H9 (cell line): ENCODE measurements around the gene COL17A1. TPM values are rescaled to one million over a fixed set of nuclear protein-coding genes. Genes with fewer than 3 reads are reported as not detected.
A peak's percentile ranks its signal among the peaks of the same experiment; 100 is the strongest.

Source experiments
- DNase-seq: peaks from one replicate; pipeline ENCODE4 v3.0.0-alpha.2; 2017
- H2AFZ ChIP-seq: one replicate; pipeline ENCODE4 v1.6.1; 2013; ENCODE audit warnings: mild to moderate bottlenecking, low read length, control low read depth, moderate library complexity
- H2AK5ac ChIP-seq: 2 replicates; pipeline ENCODE4 v1.6.1; 2013; ENCODE audit warnings: low read length, control low read depth, mixed read lengths; ENCODE audit not compliant: insufficient read length
- H2BK120ac ChIP-seq: one replicate; pipeline ENCODE4 v1.6.1; 2013; ENCODE audit warnings: low read depth, mild to moderate bottlenecking, low read length, control low read depth, inconsistent platforms; ENCODE audit not compliant: poor library complexity, severe bottlenecking
- H2BK12ac ChIP-seq: 2 replicates; pipeline ENCODE4 v1.6.1; 2013; ENCODE audit warnings: low read length, control low read depth, mixed read lengths, low read depth; ENCODE audit not compliant: insufficient read length
- H2BK15ac ChIP-seq: 2 replicates; pipeline ENCODE4 v1.6.1; 2013; ENCODE audit warnings: low read depth, low read length, control low read depth
- H2BK20ac ChIP-seq: one replicate; pipeline ENCODE4 v1.6.1; 2013; ENCODE audit warnings: low read depth, mild to moderate bottlenecking, low read length, control low read depth, inconsistent platforms; ENCODE audit not compliant: poor library complexity, severe bottlenecking
- H2BK5ac ChIP-seq: 2 replicates; pipeline ENCODE4 v1.6.1; 2013; ENCODE audit warnings: low read length, control low read depth, mixed read lengths; ENCODE audit not compliant: insufficient read length
- H3K14ac ChIP-seq: 2 replicates; pipeline ENCODE4 v1.6.1; 2013; ENCODE audit warnings: low read length, control low read depth; ENCODE audit not compliant: insufficient read depth
- H3K18ac ChIP-seq: 2 replicates; pipeline ENCODE4 v1.6.1; 2013; ENCODE audit warnings: low read depth, mild to moderate bottlenecking, mixed read lengths, low read length, control low read depth; ENCODE audit not compliant: insufficient read length
- H3K23ac ChIP-seq: 2 replicates; pipeline ENCODE4 v1.6.1; 2013; ENCODE audit warnings: low read length, control low read depth, mixed read lengths, low read depth; ENCODE audit not compliant: insufficient read length
- H3K23me2 ChIP-seq: 2 replicates; pipeline ENCODE4 v1.6.1; 2013; ENCODE audit warnings: low read depth, mild to moderate bottlenecking, mixed read lengths, low read length, control low read depth; ENCODE audit not compliant: insufficient read length, poor library complexity, severe bottlenecking
- H3K27ac ChIP-seq: 2 replicates; pipeline ENCODE4 v1.5.1; 2013; ENCODE audit warnings: low read length, control low read depth, mixed read lengths, low read depth; ENCODE audit not compliant: insufficient read length
- H3K27me3 ChIP-seq: 2 replicates; pipeline ENCODE4 v1.6.1; 2013; ENCODE audit warnings: low read length, control low read depth, inconsistent platforms; ENCODE audit not compliant: insufficient read depth
- H3K4ac ChIP-seq: 2 replicates; pipeline ENCODE4 v1.6.1; 2013; ENCODE audit warnings: low read depth, mild to moderate bottlenecking, control low read depth, inconsistent platforms, low read length, moderate library complexity
- H3K4me1 ChIP-seq: 2 replicates; pipeline ENCODE4 v1.6.1; 2013; ENCODE audit warnings: low read length, control low read depth, inconsistent platforms; ENCODE audit not compliant: insufficient read depth
- H3K4me2 ChIP-seq: 2 replicates; pipeline ENCODE4 v1.6.1; 2013; ENCODE audit warnings: low read length, control low read depth, mixed read lengths; ENCODE audit not compliant: insufficient read length, insufficient read depth
- H3K56ac ChIP-seq: 2 replicates; pipeline ENCODE4 v1.6.1; 2013; ENCODE audit warnings: low read depth, mild to moderate bottlenecking, mixed read lengths, low read length, control low read depth; ENCODE audit not compliant: insufficient read length
- H3K79me1 ChIP-seq: 2 replicates; pipeline ENCODE4 v1.6.1; 2013; ENCODE audit warnings: low read depth, mild to moderate bottlenecking, moderate library complexity, low read length, control low read depth, inconsistent platforms; ENCODE audit not compliant: insufficient read depth, poor library complexity, severe bottlenecking
- H3K79me2 ChIP-seq: 2 replicates; pipeline ENCODE4 v1.6.1; 2013; ENCODE audit warnings: low read length, control low read depth, inconsistent platforms; ENCODE audit not compliant: insufficient read depth
- H3K9ac ChIP-seq: 2 replicates; pipeline ENCODE4 v1.6.1; 2013; ENCODE audit warnings: low read length, control low read depth, mixed read lengths; ENCODE audit not compliant: insufficient read length; ENCODE audit errors: extremely low read depth
- H3K9me3 ChIP-seq: one replicate; pipeline ENCODE4 v1.6.1; 2013; ENCODE audit warnings: low read depth, low read length, inconsistent platforms; ENCODE audit not compliant: control insufficient read depth
- H3T11ph ChIP-seq: one replicate; pipeline ENCODE4 v1.6.1; 2013; ENCODE audit warnings: mild to moderate bottlenecking, low read length, control low read depth, inconsistent platforms
- H4K20me1 ChIP-seq: one replicate; pipeline ENCODE4 v1.6.1; 2013; ENCODE audit not compliant: control insufficient read depth, insufficient read length, insufficient read depth
- H4K5ac ChIP-seq: 2 replicates; pipeline ENCODE4 v1.6.1; 2013; ENCODE audit warnings: low read depth, mild to moderate bottlenecking, mixed read lengths, low read length, control low read depth; ENCODE audit not compliant: insufficient read length
- H4K8ac ChIP-seq: replicated peaks from 2 replicates; pipeline ENCODE4 v1.6.1; 2013; ENCODE audit warnings: low read length, control low read depth, mixed read lengths, low read depth; ENCODE audit not compliant: insufficient read length
- H4K91ac ChIP-seq: 2 replicates; pipeline ENCODE4 v1.6.1; 2013; ENCODE audit warnings: low read depth, mild to moderate bottlenecking, moderate library complexity, mixed read lengths, low read length, control low read depth; ENCODE audit not compliant: insufficient read length
- H3K27ac Mint-ChIP-seq, 3 experiments: 2 replicates in 2 of 3; 3 replicates in 1 of 3; pipeline ENCODE4 v1.8.0; 2020 to 2021; ENCODE audit warnings: mixed read lengths in 3 of 3, mild to moderate bottlenecking in 1 of 3, moderate library complexity in 1 of 3
- H3K27me3 Mint-ChIP-seq: 2 replicates; pipeline ENCODE4 v1.8.0; 2021; ENCODE audit warnings: low read depth, mild to moderate bottlenecking, moderate library complexity, mixed read lengths
- H3K36me3 Mint-ChIP-seq, 3 experiments: 2 replicates in 2 of 3; 3 replicates in 1 of 3; pipeline ENCODE4 v1.8.0; 2020 to 2021; ENCODE audit warnings: low read depth in 3 of 3, mixed read lengths in 3 of 3; ENCODE audit not compliant: insufficient read depth in 1 of 3
- H3K4me1 Mint-ChIP-seq, 2 experiments: 2 replicates each; pipeline ENCODE4 v1.8.0; 2020; ENCODE audit warnings: mixed read lengths in 2 of 2
- H3K4me3 Mint-ChIP-seq, 2 experiments: 2 replicates in 1 of 2; 3 replicates in 1 of 2; pipeline ENCODE4 v1.8.0; 2020 to 2021; ENCODE audit warnings: mild to moderate bottlenecking in 2 of 2, mixed read lengths in 2 of 2, moderate library complexity in 1 of 2
- H3K9me3 Mint-ChIP-seq, 2 experiments: 2 replicates in 1 of 2; 3 replicates in 1 of 2; pipeline ENCODE4 v1.8.0; 2020; ENCODE audit warnings: mild to moderate bottlenecking in 2 of 2, mixed read lengths in 2 of 2, moderate library complexity in 1 of 2
- CTCF ChIP-seq: fragments of 200-600 bp; sonication (generic); conservative IDR thresholded peaks from 3 replicates; pipeline ENCODE4 v1.8.0; 2021; ENCODE audit warnings: antibody characterized with exemption, mild to moderate bottlenecking
- WGBS: extraction: QIAGEN DNeasy Blood & Tissue Kit; methylation state at CpG from one replicate; pipeline ENCODE4 v1.1.7; 2013; ENCODE audit warnings: missing lambda C conversion rate, low lambda C conversion rate, mixed read lengths; ENCODE audit not compliant: insufficient read length; ENCODE audit errors: extremely low coverage; 5-methylcytosine and 5-hydroxymethylcytosine counted together
- total RNA-seq: library from RNA; stranded (reverse); gene quantifications from 2 replicates; pipeline ENCODE4 v1.2.1, GENCODE V29; 2021

Gene COL17A1
- total RNA-seq, 1 experiment from 2014 or later: 1.9 TPM

GRCh38 chr10:104041891-104042535 is 43.7 kb downstream of the COL17A1 start:
- DNase-seq: peak; percentile 22
- H2AFZ ChIP-seq: no peak overlapping the region
- Mint-ChIP-seq H3K9me3 (no peaks in the 10 kb centered on the region), H3K36me3 (no peaks in the 10 kb centered on the region; a peak in 1 of 7 replicates), H3K4me1 (peaks cover 11 to 13% of the 10 kb centered on the region in 2 experiments), H3K27me3 (no peaks in the 10 kb centered on the region; the same call in 1 of the 2 replicates), H3K27ac (no peak overlapping the region), H3K4me3 (no peak overlapping the region)
- H3K9me3 ChIP-seq: no peaks in the 10 kb centered on the region
- H3K56ac ChIP-seq: no peak overlapping the region
- no peak overlapping the region for H2BK20ac ChIP-seq
- no peak overlapping the region for H3K4ac ChIP-seq
- no peaks in the 10 kb centered on the region; the same call in 1 of the 2 replicates for H3K4me1 ChIP-seq
- no peak overlapping the region for H4K91ac ChIP-seq
- no peaks in the 10 kb centered on the region for H3K79me1 ChIP-seq
- H4K20me1 ChIP-seq: no peaks in the 10 kb centered on the region
- no peak overlapping the region for H4K8ac ChIP-seq
- no peak overlapping the region for H2AK5ac ChIP-seq
- no peak overlapping the region for H3K27ac ChIP-seq
- TF ChIP-seq CTCF: no peak
- no peaks in the 10 kb centered on the region for H3K79me2 ChIP-seq
- H3K18ac ChIP-seq: no peak overlapping the region
- no peak overlapping the region for H2BK12ac ChIP-seq
- H3K9ac ChIP-seq: no peak overlapping the region
- H3T11ph ChIP-seq: no peak overlapping the region
- no peak overlapping the region for H2BK5ac ChIP-seq
- H3K14ac ChIP-seq: no peak overlapping the region
- H3K4me2 ChIP-seq: no peak overlapping the region
- H3K27me3 ChIP-seq: no peaks in the 10 kb centered on the region
- no CpG with 5 or more reads among the region's 14 CpGs for WGBS
- no peak overlapping the region for H2BK15ac ChIP-seq
- H3K23me2 ChIP-seq: no peaks in the 10 kb centered on the region
- no peak overlapping the region for H3K23ac ChIP-seq
- H4K5ac ChIP-seq: no peak overlapping the region
- no peak overlapping the region for H2BK120ac ChIP-seq
